Endodermal cell (in vitro differentiated cells): ENCODE results near the gene BRD3OS. TPM values are rescaled to one million over a fixed set of nuclear protein-coding genes. Genes with fewer than 3 reads are reported as not detected.

Experiments
- DNase-seq: peaks from one replicate; pipeline ENCODE4 v3.0.0-alpha.2; 2017
- H3K27ac ChIP-seq: 2 replicates; pipeline ENCODE4 v1.5.1; 2013; ENCODE audit warnings: mild to moderate bottlenecking, low read depth, low read length, moderate library complexity
- H3K27me3 ChIP-seq: 2 replicates; pipeline ENCODE4 v1.6.1; 2013; ENCODE audit warnings: mild to moderate bottlenecking, low read length, moderate library complexity; ENCODE audit not compliant: insufficient read depth, control insufficient read depth, poor library complexity, severe bottlenecking
- H3K36me3 ChIP-seq: 2 replicates; pipeline ENCODE4 v1.7.0; 2013; ENCODE audit warnings: mild to moderate bottlenecking, low read length, moderate library complexity; ENCODE audit not compliant: control insufficient read depth, insufficient read depth
- H3K4me1 ChIP-seq: one replicate; pipeline ENCODE4 v1.7.0; 2013; ENCODE audit warnings: low read length; ENCODE audit not compliant: control insufficient read depth, insufficient read depth
- H3K4me3 ChIP-seq: 2 replicates; pipeline ENCODE4 v1.5.1; 2013; ENCODE audit warnings: mild to moderate bottlenecking, low read length, moderate library complexity
- H3K9ac ChIP-seq: 2 replicates; pipeline ENCODE4 v1.6.1; 2013; ENCODE audit warnings: mild to moderate bottlenecking, low read length, moderate library complexity; ENCODE audit not compliant: poor library complexity, severe bottlenecking; ENCODE audit errors: extremely low read depth
- H3K9me3 ChIP-seq: 2 replicates; pipeline ENCODE4 v1.6.1; 2013; ENCODE audit warnings: mild to moderate bottlenecking, low read length, moderate library complexity; ENCODE audit not compliant: control insufficient read depth
- H3K27ac Mint-ChIP-seq: 2 replicates; pipeline ENCODE4 v1.8.0; 2020; ENCODE audit warnings: mixed read lengths
- H3K27me3 Mint-ChIP-seq: 2 replicates; pipeline ENCODE4 v1.8.0; 2021; ENCODE audit warnings: mild to moderate bottlenecking, mixed read lengths; ENCODE audit not compliant: insufficient read depth
- H3K36me3 Mint-ChIP-seq: 2 replicates; pipeline ENCODE4 v1.8.0; 2020; ENCODE audit warnings: low read depth, mixed read lengths
- H3K4me1 Mint-ChIP-seq: 2 replicates; pipeline ENCODE4 v1.8.0; 2020; ENCODE audit warnings: mixed read lengths
- H3K4me3 Mint-ChIP-seq: 2 replicates; pipeline ENCODE4 v1.8.0; 2020; ENCODE audit warnings: mild to moderate bottlenecking, moderate library complexity, mixed read lengths
- H3K9me3 Mint-ChIP-seq: 2 replicates; pipeline ENCODE4 v1.8.0; 2020; ENCODE audit warnings: mild to moderate bottlenecking, mixed read lengths
- WGBS, 2 experiments: methylation state at CpG; one replicate each; pipeline versions ENCODE4 v1.1.5 to v1.1.7; 2013; ENCODE audit warnings: missing lambda C conversion rate in 2 of 2, mixed read lengths in 1 of 2; ENCODE audit not compliant: insufficient coverage in 1 of 2, insufficient read length in 1 of 2; 5-methylcytosine and 5-hydroxymethylcytosine counted together
- total RNA-seq, 2 donors: library from RNA; stranded (reverse); fragmentation: NEBNext Ultra II Directional in 1 of 2; extraction: Animal tissue kit (Norgen Biotek cat#: 25700) in 1 of 2; gene quantifications; 2 replicates in 1 of 2; 3 replicates in 1 of 2; pipeline ENCODE4 v1.2.1, GENCODE V29; 2021
- TF ChIP-seq, protein P1 (sequence below): fragments of 200-600 bp; sonication (generic); conservative IDR thresholded peaks from 2 replicates; pipeline ENCODE4 v1.5.0; 2021; ENCODE audit warnings: antibody characterized with exemption, mild to moderate bottlenecking

Gene BRD3OS
- total RNA-seq, 2 donors from 2014 or later = 19.0 to 26.5 TPM

- Mint-ChIP-seq H3K27ac (no peak overlapping the region), H3K36me3 (peaks cover 35% of the 10 kb centered on the region), H3K9me3 (no peaks in the 10 kb centered on the region), H3K27me3 (no peaks in the 10 kb centered on the region), H3K4me3 (no peak overlapping the region), H3K4me1 (peaks cover 11% of the 10 kb centered on the region)
- H3K9me3 ChIP-seq = no peaks in the 10 kb centered on the region
- no peak overlapping the region for H3K27ac ChIP-seq
- no peaks in the 10 kb centered on the region for H3K27me3 ChIP-seq
- no peak overlapping the region for H3K9ac ChIP-seq
- DNase-seq = no peak
- no peaks in the 10 kb centered on the region for H3K4me1 ChIP-seq
- 96 to 97% methylated on average over 13 to 28 of the region's 28 CpGs for WGBS, 2 experiments
- TF ChIP-seq, protein P1, sequence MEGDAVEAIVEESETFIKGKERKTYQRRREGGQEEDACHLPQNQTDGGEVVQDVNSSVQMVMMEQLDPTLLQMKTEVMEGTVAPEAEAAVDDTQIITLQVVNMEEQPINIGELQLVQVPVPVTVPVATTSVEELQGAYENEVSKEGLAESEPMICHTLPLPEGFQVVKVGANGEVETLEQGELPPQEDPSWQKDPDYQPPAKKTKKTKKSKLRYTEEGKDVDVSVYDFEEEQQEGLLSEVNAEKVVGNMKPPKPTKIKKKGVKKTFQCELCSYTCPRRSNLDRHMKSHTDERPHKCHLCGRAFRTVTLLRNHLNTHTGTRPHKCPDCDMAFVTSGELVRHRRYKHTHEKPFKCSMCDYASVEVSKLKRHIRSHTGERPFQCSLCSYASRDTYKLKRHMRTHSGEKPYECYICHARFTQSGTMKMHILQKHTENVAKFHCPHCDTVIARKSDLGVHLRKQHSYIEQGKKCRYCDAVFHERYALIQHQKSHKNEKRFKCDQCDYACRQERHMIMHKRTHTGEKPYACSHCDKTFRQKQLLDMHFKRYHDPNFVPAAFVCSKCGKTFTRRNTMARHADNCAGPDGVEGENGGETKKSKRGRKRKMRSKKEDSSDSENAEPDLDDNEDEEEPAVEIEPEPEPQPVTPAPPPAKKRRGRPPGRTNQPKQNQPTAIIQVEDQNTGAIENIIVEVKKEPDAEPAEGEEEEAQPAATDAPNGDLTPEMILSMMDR = no peak
- H3K36me3 ChIP-seq = peaks cover 24% of the 10 kb centered on the region
- H3K4me3 ChIP-seq = no peak overlapping the region
Observed at GRCh38 chr9:134053401-134053871, 28.2 kb downstream of the BRD3OS start.

DNA sequence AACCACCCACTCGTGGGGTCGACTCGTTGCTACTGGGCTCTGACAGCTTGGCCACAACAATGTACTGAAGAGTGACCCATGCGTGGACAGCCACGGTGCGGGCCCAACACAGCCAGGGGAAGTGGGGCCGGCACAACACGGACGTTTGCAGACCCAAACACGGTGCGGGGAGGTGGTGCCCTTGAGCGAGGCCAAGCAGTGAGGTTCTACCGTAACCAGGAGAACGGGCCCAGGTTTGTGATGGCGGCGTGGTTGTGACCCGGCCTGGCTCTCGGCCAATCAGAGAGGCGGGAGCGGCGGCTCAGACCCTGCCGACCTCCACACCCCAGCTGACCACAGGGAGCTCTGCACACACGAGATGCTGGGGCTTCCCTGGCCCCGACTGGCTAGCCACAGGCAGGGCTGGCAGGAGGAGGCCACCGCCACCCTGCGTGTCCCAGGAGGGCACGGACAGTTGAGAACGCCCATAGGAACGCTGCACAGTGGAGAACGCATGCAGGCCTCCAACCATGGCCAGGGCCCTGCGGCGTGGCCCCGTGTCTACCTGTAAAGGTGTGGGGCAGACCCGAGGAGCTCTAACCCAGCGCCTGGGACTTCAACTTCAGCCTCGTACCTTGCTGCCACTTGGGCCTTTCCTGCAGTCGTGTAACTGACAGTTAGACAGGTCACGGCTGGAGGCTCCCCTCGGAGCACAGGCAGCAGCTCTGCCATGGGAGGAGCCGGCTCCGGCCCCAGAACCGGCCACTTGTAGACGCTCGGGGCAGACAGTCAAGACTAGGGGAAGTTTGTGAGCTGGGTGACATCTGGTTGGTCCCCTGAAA lies 28.9 kb downstream of the BRD3OS start:
- peaks cover 16% of the 10 kb centered on the region for H3K4me1 Mint-ChIP-seq

GRCh38 chr9:134054891-134055811 lies 29.9 kb downstream of the BRD3OS start:
- Histone ChIP-seq H3K9me3 (no peaks in the 10 kb centered on the region), H3K9ac (no peak overlapping the region), H3K4me3 (no peak overlapping the region), H3K27me3 (no peaks in the 10 kb centered on the region), H3K4me1 (no peaks in the 10 kb centered on the region), H3K27ac (no peak overlapping the region), H3K36me3 (peaks cover 30% of the 10 kb centered on the region)
- TF ChIP-seq, protein P1 = no peak
- Mint-ChIP-seq H3K4me1 (peaks cover 16% of the 10 kb centered on the region), H3K9me3 (no peaks in the 10 kb centered on the region), H3K4me3 (no peak overlapping the region), H3K27ac (peak overlapping the region; percentile 74), H3K27me3 (no peaks in the 10 kb centered on the region), H3K36me3 (peaks cover 23% of the 10 kb centered on the region)
- DNase-seq = peak; percentile 39
- 94 to 96% methylated on average over 22 to 28 of the region's 28 CpGs for WGBS, 2 experiments

More for the DNA sequence above, 28.9 kb downstream of the BRD3OS start:
- 94 to 95% methylated on average over 31 to 44 of the region's 44 CpGs for WGBS, 2 experiments
- no peaks in the 10 kb centered on the region for H3K9me3 Mint-ChIP-seq
- H3K27me3 ChIP-seq = no peaks in the 10 kb centered on the region
- H3K9ac ChIP-seq = no peak overlapping the region
- H3K4me3 ChIP-seq = no peak overlapping the region
- H3K27ac ChIP-seq = no peak overlapping the region
- H3K4me3 Mint-ChIP-seq = no peak overlapping the region
- no peaks in the 10 kb centered on the region for H3K9me3 ChIP-seq
- peaks cover 30% of the 10 kb centered on the region for H3K36me3 ChIP-seq
- H3K27me3 Mint-ChIP-seq = no peaks in the 10 kb centered on the region
- no peaks in the 10 kb centered on the region for H3K4me1 ChIP-seq
- TF ChIP-seq, protein P1 = no peak
- no peak for DNase-seq
- peaks cover 29% of the 10 kb centered on the region for H3K36me3 Mint-ChIP-seq
- H3K27ac Mint-ChIP-seq = peak overlapping the region; percentile 68
